Retinal pigment epithelial cell (primary cell): ENCODE results near the gene RNASE13.
"Not testable (repeated sequence)": the region's sequence is repeated elsewhere in the genome, so short reads cannot be mapped to it uniquely, and the experiment has no call there.

Experiments used
- DNase-seq: peaks from one replicate; pipeline ENCODE4 v3.0.0-alpha.2; 2010; ENCODE audit warnings: low read depth
- H3K4me3 ChIP-seq: 2 replicates; pipeline ENCODE4 v1.5.1; 2011; ENCODE audit warnings: mild to moderate bottlenecking, low read length, control low read depth, moderate library complexity
- CTCF ChIP-seq: conservative IDR thresholded peaks from 2 replicates; pipeline ENCODE4 v1.5.1; 2011; ENCODE audit warnings: low read depth, low read length, control low read depth, inconsistent platforms

Gene RNASE13

GRCh38 chr14:21011136-21011535 lies 23.5 kb downstream of the RNASE13 start:
- no peak for DNase-seq
- no peak for TF ChIP-seq CTCF
- H3K4me3 ChIP-seq = no peak overlapping the region

GRCh38 chr14:21009721-21010120 lies 24.9 kb downstream of the RNASE13 start:
- DNase-seq, H3K4me3 ChIP-seq: not testable (repeated sequence)

- TF ChIP-seq CTCF = no peak
- H3K4me3 ChIP-seq = no peak overlapping the region
- no peak for DNase-seq
Measured at GRCh38 chr14:21003788-21004346, 30.7 kb downstream of the RNASE13 start.

GRCh38 chr14:21001218-21001617 lies 33.4 kb downstream of the RNASE13 start:
- no peak for DNase-seq
- H3K4me3 ChIP-seq = no peak overlapping the region
- no peak for TF ChIP-seq CTCF

GRCh38 chr14:20999591-20999990 lies 35.0 kb downstream of the RNASE13 start:
- no peak overlapping the region for H3K4me3 ChIP-seq
- DNase-seq = no peak
- no peak for TF ChIP-seq CTCF

- no peak for TF ChIP-seq CTCF
- no peak for DNase-seq
- no peak within 1 kb of the TSS for H3K4me3 ChIP-seq
Measured at GRCh38 chr14:20998674-20999366, 35.8 kb downstream of the RNASE13 start, which contains the start of gene SLC39A2. Gene SLC39A2, plus strand, starts transcription at chr14:20999293. Its CDS starts 154 bp downstream, at chr14:20999447.

GRCh38 chr14:20998139-20998538 lies 36.5 kb downstream of the RNASE13 start:
- DNase-seq = no peak
- H3K4me3 ChIP-seq = no peak overlapping the region
- TF ChIP-seq CTCF = no peak
